Activated naive CD4-positive, alpha-beta T cell (primary cell): ENCODE results near the gene TBX15.

Experiments used
- DNase-seq, 4 experiments: peaks; one replicate each; lab custom pipeline; 2025; lab: John Stamatoyannopoulos, UW

The TBX15 gene

GRCh38 chr1:119001181-119002027 lies 13.3 kb upstream of the TBX15 start:
- DNase-seq = no peak

GRCh38 chr1:119000371-119001180 lies 12.4 kb upstream of the TBX15 start:
- DNase-seq = no peak

GRCh38 chr1:118999348-119000071 lies 11.4 kb upstream of the TBX15 start:
- no peak for DNase-seq

- no peak for DNase-seq
Measured at GRCh38 chr1:118998171-118998570, 10.0 kb upstream of the TBX15 start.

GRCh38 chr1:118997225-118997624 lies 9.1 kb upstream of the TBX15 start:
- DNase-seq = no peak

- DNase-seq = no peak
Measured at GRCh38 chr1:118995312-118996016, 7.3 kb upstream of the TBX15 start.

GRCh38 chr1:118993700-118994026 lies 5.5 kb upstream of the TBX15 start:
- no peak for DNase-seq

GRCh38 chr1:118992868-118993699 lies 4.9 kb upstream of the TBX15 start:
- no peak for DNase-seq

GRCh38 chr1:118992237-118992825 lies 4.2 kb upstream of the TBX15 start:
- no peak for DNase-seq

GRCh38 chr1:118991448-118991847 lies 3.3 kb upstream of the TBX15 start:
- DNase-seq = no peak

GRCh38 chr1:118990513-118991152 lies 2.5 kb upstream of the TBX15 start:
- no peak for DNase-seq

GRCh38 chr1:118989878-118990378 lies 1.8 kb upstream of the TBX15 start:
- DNase-seq = no peak

- DNase-seq = no peak
Measured at GRCh38 chr1:118989006-118989815, 1.1 kb upstream of the TBX15 start.

- no peak for DNase-seq
Measured at GRCh38 chr1:118987468-118988185, 516 bp downstream of the TBX15 start.

- no peak for DNase-seq
Measured at GRCh38 chr1:118986555-118987467, 1.3 kb downstream of the TBX15 start.

- no peak for DNase-seq
Measured at GRCh38 chr1:118985640-118986554, 2.2 kb downstream of the TBX15 start.
